GM12873 (cell line): Measurements from ENCODE around the gene CWC15.

ENCODE experiments used
- CTCF ChIP-seq: IDR thresholded peaks from 2 replicates; pipeline ENCODE4 v1.5.1; 2012; ENCODE audit warnings: low read depth, mild to moderate bottlenecking, moderate library complexity, low read length, control low read depth; ENCODE audit not compliant: insufficient read depth; ENCODE audit errors: missing control alignments

Gene CWC15

DNA sequence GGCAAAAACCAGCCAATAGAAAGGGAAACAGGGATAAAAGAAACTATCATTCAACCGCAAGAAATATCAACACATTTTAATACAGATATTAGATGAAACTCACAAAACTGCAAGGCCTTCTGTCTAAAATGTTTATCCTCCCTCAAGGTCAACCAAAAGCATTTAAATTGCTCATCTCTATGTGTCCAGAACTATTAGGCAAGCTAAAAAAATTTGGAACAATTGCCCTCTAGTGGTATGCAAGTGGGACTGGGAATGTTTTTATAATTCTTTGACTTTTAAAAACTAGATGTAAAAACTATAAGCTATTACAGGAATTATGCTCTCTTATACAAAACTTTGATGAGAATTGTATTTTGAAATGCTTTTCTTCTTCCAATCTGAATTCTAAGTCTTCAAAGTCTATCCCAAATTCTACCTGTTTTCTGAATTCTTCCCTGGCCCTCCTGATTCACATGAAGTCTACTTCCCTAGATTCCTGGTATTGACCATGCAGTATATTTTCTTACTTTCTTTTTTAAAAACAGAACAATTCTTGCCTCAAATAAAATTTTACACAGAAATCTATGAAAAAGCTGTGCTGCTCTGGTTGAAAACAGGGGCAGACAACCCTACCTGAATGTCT lies 4.9 kb downstream of the CWC15 start:
- peak; percentile 32 for TF ChIP-seq CTCF

DNA sequence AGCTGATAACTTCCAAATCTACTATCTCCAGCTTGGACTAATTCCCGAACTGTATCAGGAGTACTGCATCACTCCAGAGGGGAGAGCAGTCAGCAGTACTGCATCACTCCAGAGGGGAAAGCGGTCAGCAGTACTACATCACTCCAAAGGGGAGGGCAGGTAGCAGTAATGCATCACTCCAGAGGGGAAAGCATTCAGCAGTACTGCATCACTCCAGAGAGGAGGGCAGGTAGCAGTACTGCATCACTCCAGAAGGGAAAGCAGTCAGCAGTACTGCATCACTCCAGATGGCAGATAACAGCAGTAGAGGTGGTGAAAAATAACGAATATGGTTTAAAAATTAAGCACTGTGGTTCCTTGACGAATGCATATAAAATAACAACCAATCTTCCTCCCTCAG lies 8.4 kb downstream of the CWC15 start:
- no peak for TF ChIP-seq CTCF

DNA sequence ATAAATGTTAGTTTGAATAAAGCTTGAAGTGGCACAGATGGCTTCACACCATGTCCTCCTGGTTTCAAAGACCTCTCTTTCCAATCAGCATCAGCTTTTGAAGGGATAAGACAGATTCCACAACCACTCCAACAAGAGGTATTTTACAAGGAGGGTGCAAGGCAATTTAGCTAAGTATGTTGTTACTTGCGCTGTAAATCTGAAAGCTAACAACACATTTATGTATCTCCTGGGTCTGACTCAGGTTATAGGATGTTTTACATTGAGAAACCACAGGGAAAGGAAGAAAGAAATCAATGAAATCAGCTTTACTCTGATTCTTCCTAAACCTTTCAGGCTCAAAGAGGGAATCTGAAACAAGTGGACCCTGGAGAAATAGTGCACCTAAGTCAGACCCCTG lies 12.1 kb downstream of the CWC15 start:
- no peak for TF ChIP-seq CTCF

DNA sequence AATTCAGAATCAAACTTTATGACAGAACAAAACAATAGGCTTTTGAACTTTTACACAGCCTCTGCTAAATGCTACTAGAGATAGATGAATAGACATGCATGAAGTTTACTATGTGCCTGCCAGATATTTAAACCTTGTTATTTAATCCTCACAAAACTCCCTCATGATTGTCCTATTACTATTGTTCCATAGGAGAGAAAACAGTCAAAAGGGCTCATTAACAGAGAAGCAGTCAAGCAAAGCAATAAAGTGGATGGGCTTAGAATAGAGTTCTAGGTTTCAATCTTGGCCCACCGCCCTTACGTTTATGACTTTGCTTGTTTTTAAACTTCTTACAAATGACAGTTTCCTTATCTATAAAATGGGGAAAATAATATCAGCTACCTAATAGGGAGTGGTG lies 12.9 kb downstream of the CWC15 start:
- TF ChIP-seq CTCF: no peak

DNA sequence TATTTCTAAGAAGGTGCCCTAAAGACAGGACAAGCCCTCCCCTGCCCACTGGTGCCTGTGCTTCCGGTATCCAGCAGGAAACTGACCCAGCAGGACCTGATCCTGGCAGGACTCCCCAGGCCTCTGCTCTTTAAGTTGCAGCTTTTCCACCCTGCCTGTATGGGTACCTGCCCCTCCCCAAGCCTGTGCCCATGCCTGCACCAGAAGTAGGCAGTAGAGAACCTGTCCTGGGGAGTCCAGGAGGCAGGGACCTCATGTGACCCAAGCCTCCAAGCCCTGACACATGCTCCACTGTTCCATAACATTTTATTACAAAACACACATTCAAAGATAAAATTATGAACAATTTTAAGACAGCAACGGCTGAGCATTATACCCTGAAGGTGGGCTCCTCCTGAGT lies 14.2 kb downstream of the CWC15 start:
- no peak for TF ChIP-seq CTCF

DNA sequence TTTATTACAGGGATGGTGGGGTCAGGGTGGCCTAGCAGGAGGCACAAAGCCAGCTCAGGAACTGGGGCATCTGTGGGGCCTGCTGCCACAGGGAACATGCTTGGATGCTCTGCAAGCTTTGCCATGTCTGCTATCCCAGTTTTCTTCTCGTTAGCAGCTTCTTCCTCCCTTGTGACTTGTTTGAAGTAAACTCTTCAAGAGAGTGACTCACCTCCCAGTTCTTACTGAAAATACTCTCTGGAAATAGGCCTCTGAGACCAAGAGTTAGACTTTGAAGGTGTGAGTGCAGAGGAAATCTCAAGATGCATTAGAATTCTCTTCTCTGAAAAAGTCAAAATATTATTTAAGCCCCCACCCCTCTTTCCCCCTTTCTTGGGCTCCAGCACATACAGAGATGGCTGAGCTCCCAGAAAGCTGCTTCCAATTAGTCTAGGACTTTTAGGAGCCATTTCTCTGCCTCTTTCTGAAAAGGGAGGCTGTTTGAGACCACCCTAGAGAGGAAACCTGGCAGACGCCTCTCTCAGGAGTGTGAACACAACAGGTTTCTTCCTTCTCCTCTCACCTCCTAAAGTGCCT lies 15.1 kb downstream of the CWC15 start:
- no peak for TF ChIP-seq CTCF

DNA sequence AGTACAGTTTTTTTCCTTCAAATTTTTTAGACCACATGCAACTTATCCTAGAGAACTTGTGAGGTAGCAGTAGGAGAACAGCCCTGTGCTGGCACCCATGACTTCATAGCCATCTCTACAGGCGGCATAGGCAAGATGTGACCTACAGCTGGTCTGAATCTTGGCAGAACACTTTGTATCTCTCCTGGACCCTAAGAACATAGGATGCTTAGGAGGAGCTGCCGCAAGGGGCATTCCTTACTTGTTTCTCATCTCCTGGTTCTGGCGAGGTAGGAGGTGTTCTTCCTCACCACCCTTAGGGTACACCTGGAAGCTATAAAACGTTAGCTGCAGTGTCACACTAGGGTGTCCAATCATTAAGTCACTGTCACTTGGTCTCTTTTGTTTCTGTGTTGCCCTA lies 16.4 kb downstream of the CWC15 start:
- no peak for TF ChIP-seq CTCF
